GOT3 (cell line): ENCODE results near the gene TOR1AIP1.
"Not testable (repeated sequence)": the region's sequence is repeated elsewhere in the genome, so short reads cannot be mapped to it uniquely, and the experiment has no call there.

Source experiments
- DNase-seq: peaks from one replicate; lab custom pipeline; 2025; ENCODE audit warnings: mixed read lengths; lab: John Stamatoyannopoulos, UW

The TOR1AIP1 gene

GRCh38 chr1:179937668-179938254 is 55.7 kb downstream of the TOR1AIP1 start:
- DNase-seq, result no peak

DNA sequence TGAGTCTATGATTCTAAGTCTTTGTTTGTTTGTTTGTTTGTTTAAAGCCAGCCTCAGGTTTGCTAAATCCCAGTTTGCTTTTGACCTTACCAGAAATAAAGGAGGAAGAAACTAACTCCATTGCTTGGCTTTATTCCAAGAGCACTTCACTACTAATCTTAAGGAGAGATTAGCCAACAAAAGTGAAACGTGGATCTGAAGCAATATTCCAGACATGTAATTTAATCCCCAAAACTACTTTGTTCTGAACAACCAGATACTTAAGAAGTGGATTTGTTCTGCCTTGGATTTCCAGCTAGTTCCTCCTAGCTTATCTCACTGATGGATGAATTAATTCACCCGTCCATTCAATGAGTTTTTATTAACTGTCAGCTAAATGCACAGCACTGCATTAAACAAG is 56.7 kb downstream of the TOR1AIP1 start:
- no peak for DNase-seq

DNA sequence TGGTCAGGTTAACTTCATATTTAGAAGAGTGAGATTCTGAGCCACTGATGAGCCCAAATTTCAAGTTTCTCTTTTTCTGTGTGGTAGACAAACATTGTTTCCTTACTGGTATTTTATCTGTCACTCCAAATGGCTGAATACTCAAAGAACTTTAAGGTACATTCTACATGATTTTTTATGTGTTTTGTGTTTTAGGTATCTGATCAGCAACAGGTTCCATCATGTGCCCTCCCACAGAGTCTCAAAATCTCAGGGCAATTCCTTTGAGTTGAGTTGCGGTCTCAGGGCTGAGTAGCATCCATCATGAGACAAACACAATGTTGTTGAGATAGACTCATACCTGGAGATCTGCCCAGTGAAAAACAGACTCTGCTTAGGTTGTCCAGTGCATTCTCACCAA is 57.9 kb downstream of the TOR1AIP1 start:
- no peak for DNase-seq

GRCh38 chr1:179941454-179941853 is 59.4 kb downstream of the TOR1AIP1 start:
- no peak for DNase-seq

DNA sequence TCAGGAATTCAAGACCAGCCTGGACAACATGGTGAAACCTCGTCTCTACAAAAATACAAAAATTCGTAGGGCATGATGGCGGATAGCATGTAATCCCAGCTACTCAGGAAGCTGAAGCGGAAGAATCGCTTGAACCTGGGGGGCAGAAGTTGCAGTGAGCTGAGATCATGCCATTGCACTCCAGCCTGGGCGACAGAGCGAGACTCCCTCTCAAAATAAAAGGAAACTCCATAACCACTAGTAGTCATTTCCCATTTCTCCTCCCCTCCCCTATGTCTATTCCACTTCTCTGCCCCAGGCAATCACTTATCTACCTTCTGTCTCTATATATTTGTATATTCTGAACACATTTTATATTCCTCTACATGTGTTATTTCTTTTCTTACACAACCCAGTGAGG is 68.6 kb downstream of the TOR1AIP1 start:
- DNase-seq, result no peak

GRCh38 chr1:179951383-179952144 is 69.5 kb downstream of the TOR1AIP1 start:
- no peak for DNase-seq

DNA sequence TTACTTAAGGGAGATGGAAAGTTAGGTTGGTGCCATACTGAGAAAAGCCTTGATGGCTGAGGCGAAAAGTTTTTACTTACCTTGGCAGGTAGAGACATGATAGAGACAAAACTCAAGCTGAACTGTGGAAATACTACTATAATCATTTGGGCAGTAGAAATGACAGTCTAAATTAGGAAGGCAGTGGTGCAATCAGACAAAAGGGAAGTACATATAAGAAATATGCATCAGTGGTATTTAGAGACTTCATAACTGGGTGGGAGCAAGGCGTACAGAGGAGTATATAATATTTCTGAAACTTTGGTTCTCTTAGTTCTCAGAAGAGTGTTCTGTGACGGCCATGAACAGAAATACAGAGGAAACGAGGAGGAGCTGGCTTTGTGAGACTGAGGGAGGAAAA is 70.1 kb downstream of the TOR1AIP1 start:
- no peak for DNase-seq

DNA sequence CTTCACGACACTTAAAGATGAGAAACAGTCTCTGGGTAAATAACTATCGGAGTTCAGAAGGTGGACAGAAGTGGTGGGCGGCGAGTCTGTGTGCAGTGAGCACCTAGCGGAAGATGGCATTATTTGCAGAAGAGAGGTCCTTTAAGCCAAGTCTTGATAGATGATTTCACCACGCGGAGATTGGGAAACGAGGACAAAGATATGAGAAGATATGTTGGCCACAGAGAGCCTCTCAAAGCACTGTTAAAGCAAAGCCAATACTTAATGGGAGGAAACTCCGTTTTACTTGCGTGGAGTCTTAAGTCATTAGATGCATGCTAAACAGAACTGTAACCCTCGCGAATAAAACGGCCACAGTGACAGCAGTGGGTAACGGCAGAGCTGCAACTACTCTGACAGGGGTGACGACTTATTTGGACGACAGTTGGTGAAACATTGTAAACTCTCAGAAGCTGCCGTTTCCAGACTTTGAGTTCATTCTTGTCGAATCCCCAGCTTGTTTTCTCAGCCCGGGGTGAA is 71.9 kb downstream of the TOR1AIP1 start:
- DNase-seq, result peak; percentile 17

DNA sequence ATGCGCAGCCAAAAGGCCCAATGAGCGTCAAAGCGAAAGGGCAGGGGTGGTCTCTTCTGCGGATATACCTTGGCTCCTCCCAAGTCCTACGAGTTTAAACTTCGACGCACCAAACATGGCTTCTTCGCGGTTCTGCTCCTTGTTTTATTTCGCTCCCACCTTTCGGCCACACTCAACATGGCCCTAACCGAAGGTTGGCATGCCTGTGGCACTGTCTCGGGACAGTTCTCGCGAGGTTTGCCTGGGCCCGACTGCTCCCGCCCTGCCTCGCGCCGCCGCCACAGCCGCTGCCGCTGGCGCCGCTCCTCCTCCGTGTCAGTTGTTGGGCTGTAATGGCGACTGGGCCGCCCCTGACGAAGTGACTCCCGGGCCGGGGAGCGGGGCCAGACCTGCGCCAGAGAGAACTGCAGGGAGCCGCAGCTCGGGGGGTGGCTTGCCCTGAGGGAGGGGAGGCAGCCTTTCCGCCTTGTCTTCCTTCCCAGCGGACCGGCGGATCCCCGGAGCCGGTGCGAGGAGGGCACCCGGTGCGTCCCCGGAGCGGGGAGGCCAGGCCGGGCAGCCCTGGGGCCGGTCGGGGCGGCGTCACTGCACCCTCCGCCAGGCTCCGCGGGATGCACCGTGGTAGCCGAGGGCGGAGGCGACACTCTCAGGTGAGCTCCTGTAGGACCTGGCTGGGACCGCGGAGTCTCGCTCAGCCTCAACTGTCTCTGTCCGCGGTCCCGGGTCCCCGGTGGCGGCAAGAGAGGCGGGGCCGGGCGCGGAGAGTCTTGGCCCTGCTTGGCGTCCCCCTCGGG is 72.6 kb downstream of the TOR1AIP1 start, which contains the start of gene CEP350:
TSS of gene CEP350 (plus strand) at position 318 of the 794 bp plus-strand sequence. CDS start 31,372 bp downstream, outside the sequence.
- peak; percentile 92 for DNase-seq

- no peak for DNase-seq
These were observed 73.2 kb downstream of the TOR1AIP1 start for GRCh38 chr1:179955287-179955680.

DNA sequence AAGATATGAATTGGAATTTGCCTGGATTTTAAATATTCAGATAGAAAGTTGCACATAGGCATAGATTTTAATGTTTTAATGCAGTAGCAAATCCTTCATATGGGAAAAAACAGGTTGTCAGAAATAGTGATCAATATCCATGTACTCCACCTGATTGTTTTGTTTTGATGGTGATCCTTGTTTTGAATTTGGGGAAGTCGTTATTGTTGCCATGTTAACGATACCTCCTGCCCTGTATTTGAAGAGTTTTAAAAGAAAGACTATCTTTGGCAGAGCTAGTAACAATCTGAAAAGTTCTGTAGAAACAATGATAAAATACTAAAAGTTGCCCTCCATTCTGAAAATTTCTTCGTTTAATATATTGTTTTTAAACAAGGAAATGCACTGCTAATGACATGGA is 73.6 kb downstream of the TOR1AIP1 start:
- DNase-seq, result no peak

- no peak for DNase-seq
These were observed 76.3 kb downstream of the TOR1AIP1 start for GRCh38 chr1:179958359-179958758.

- DNase-seq, result not testable (repeated sequence)
These were observed 80.1 kb downstream of the TOR1AIP1 start for GRCh38 chr1:179962168-179962567.

- DNase-seq, result no peak
These were observed 84.5 kb downstream of the TOR1AIP1 start for GRCh38 chr1:179966551-179966950.

DNA sequence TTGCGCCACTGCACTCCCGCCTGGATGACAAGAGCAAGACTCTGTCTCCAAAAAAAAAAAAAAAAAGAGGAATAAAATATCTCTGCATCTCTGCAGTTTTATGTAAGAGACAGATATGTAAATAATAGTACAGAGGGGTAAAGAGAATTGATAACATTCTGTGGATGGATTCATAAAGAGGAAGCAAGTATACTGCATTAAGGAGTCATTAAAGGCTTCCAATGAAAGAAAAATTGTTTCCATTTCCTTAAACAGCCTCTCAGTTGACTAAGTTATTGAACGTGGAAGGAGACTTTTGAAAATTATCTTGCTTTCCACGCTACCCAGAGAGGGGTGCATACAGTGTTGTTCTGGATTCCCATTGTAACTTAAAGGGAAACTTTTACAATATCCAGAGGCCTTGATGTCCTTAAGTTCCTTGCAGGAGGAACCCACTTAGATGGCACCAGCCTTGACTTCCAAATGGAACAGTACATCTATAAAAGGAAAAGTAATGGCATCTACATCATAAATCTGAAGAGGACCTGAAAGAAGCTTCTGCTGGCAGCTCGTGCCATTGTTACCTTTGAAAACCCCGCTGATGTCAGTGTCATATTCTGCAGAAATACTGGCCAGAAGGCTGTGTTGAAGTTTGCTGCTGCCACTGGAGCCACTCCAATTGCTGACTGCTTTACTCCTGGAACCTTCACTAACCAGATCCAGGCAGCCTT is 86.4 kb downstream of the TOR1AIP1 start:
- no peak for DNase-seq

- DNase-seq, result no peak
These were observed 87.2 kb downstream of the TOR1AIP1 start for GRCh38 chr1:179968994-179969919.
